ENCODE measurements around the gene NCKAP5L.

NCKAP5L gene

GRCh38 chr12:49843876-49844437 is 15.7 kb upstream of the NCKAP5L start:
- H3K4me3 ChIP-seq (ENCODE audit: low read depth, low read length): no peak overlapping the region
- TF ChIP-seq CTCF (IDR thresholded peaks at IDR 0.05; ENCODE audit: insufficient read depth, low read depth, low read length, missing control alignments): no peak
- DNase-seq (ENCODE audit: low read depth): no peak

- peak overlapping the region; percentile 83 for H3K4me3 ChIP-seq (ENCODE audit: low read depth, low read length)
- TF ChIP-seq CTCF (IDR thresholded peaks at IDR 0.05; ENCODE audit: insufficient read depth, low read depth, low read length, missing control alignments): no peak
- no peak for DNase-seq (ENCODE audit: low read depth)
Measured at GRCh38 chr12:49843411-49843810, 15.2 kb upstream of the NCKAP5L start.

GRCh38 chr12:49842519-49843352 is 14.5 kb upstream of the NCKAP5L start, which contains the start of gene BCDIN3D:
BCDIN3D (minus strand) TSS chr12:49843106; CDS start chr12:49843087, 19 bp downstream.
- peak within 1 kb of the TSS; percentile 83 for H3K4me3 ChIP-seq (ENCODE audit: low read depth, low read length)
- peak; percentile 94 for DNase-seq (ENCODE audit: low read depth)
- no peak for TF ChIP-seq CTCF (IDR thresholded peaks at IDR 0.05; ENCODE audit: insufficient read depth, low read depth, low read length, missing control alignments)

- DNase-seq (ENCODE audit: low read depth): peak; percentile 62
- TF ChIP-seq CTCF (IDR thresholded peaks at IDR 0.05; ENCODE audit: insufficient read depth, low read depth, low read length, missing control alignments): peak; percentile 78
- no peak overlapping the region for H3K4me3 ChIP-seq (ENCODE audit: low read depth, low read length)
Measured at GRCh38 chr12:49838973-49839633, 10.9 kb upstream of the NCKAP5L start.

- no peak for TF ChIP-seq CTCF (IDR thresholded peaks at IDR 0.05; ENCODE audit: insufficient read depth, low read depth, low read length, missing control alignments)
- no peak for DNase-seq (ENCODE audit: low read depth)
Measured at GRCh38 chr12:49832836-49833421, 4.7 kb upstream of the NCKAP5L start.

GRCh38 chr12:49831717-49832116 is 3.5 kb upstream of the NCKAP5L start:
- DNase-seq (ENCODE audit: low read depth): no peak
- TF ChIP-seq CTCF (IDR thresholded peaks at IDR 0.05; ENCODE audit: insufficient read depth, low read depth, low read length, missing control alignments): no peak
- H3K4me3 ChIP-seq (ENCODE audit: low read depth, low read length): no peak overlapping the region

More at GRCh38 chr12:49832836-49833421, 4.7 kb upstream of the NCKAP5L start:
- H3K4me3 ChIP-seq (ENCODE audit: low read depth, low read length): no peak overlapping the region

Measured in GM12865 (cell line).